ENCODE data around the gene AKR1C8. TPM values are rescaled to one million over a fixed set of nuclear protein-coding genes. Genes with fewer than 3 reads are reported as not detected.

AKR1C8 gene
- polyA plus RNA-seq, 1 donor from 2014 or later = 0.54 TPM

- no peak overlapping the region for H2AFZ ChIP-seq (ENCODE audit: low read depth, low read length)
- H3F3A ChIP-seq (ENCODE audit: insufficient read depth, low read length, poor library complexity, severe bottlenecking) = no peaks in the 10 kb centered on the region
- TF ChIP-seq MXI1 (conservative IDR thresholded peaks at IDR 0.05; ENCODE audit: poor library complexity, severe bottlenecking) = no peak
- no peak for TF ChIP-seq SMC3 (conservative IDR thresholded peaks at IDR 0.05; ENCODE audit: poor library complexity)
- no peak for TF ChIP-seq CTCF (IDR thresholded peaks at IDR 0.05; ENCODE audit: poor library complexity, severe bottlenecking)
- TF ChIP-seq REST (IDR thresholded peaks at IDR 0.05; ENCODE audit: borderline replicate concordance) = no peak
- TF ChIP-seq TAF1 (IDR thresholded peaks at IDR 0.05; ENCODE audit: low read depth) = no peak
- no peak for TF ChIP-seq EZH2 (IDR thresholded peaks at IDR 0.05; ENCODE audit: borderline replicate concordance, insufficient read depth, low read length, poor library complexity, severe bottlenecking)
- no peak for TF ChIP-seq POLR2AphosphoS5 (IDR thresholded peaks at IDR 0.05)
- TF ChIP-seq EP300 (conservative IDR thresholded peaks at IDR 0.05; ENCODE audit: poor library complexity, severe bottlenecking) = no peak
- no peak for TF ChIP-seq RAD21 (conservative IDR thresholded peaks at IDR 0.05)
- H3K4me2 ChIP-seq (ENCODE audit: low read length) = no peak overlapping the region
- H3K9me2 ChIP-seq (ENCODE audit: insufficient read depth, low read length) = no peaks in the 10 kb centered on the region
- no peaks in the 10 kb centered on the region for H3K27me3 ChIP-seq (ENCODE audit: insufficient read depth, low read depth, low read length)
- no peaks in the 10 kb centered on the region for H3K36me3 ChIP-seq (ENCODE audit: insufficient read depth, low read length)
- no peak overlapping the region for H3K27ac ChIP-seq (ENCODE audit: low read length)
- no peak overlapping the region for H3K4me3 ChIP-seq (ENCODE audit: low read length)
- H3K9me3 ChIP-seq (ENCODE audit: low read length) = no peaks in the 10 kb centered on the region
- no peak overlapping the region for H3K9ac ChIP-seq (ENCODE audit: low read length)
- no peaks in the 10 kb centered on the region for H4K20me1 ChIP-seq (ENCODE audit: insufficient read depth)
- H3K79me2 ChIP-seq (replicated peaks; ENCODE audit: insufficient read depth, low read length) = no peaks in the 10 kb centered on the region
Measured at GRCh38 chr10:5106553-5106952, 78.4 kb downstream of the AKR1C8 start.

- H3K9ac ChIP-seq (ENCODE audit: low read length) = no peak overlapping the region
- H3F3A ChIP-seq (ENCODE audit: insufficient read depth, low read length, poor library complexity, severe bottlenecking) = no peaks in the 10 kb centered on the region
- no peaks in the 10 kb centered on the region for H3K27me3 ChIP-seq (ENCODE audit: insufficient read depth, low read depth, low read length)
- H3K9me2 ChIP-seq (ENCODE audit: insufficient read depth, low read length) = no peaks in the 10 kb centered on the region
- no peaks in the 10 kb centered on the region for H4K20me1 ChIP-seq (ENCODE audit: insufficient read depth)
- no peak overlapping the region for H3K27ac ChIP-seq (ENCODE audit: low read length)
- no peak overlapping the region for H3K4me3 ChIP-seq (ENCODE audit: low read length)
- no peak overlapping the region for H3K4me2 ChIP-seq (ENCODE audit: low read length)
- no peaks in the 10 kb centered on the region for H3K79me2 ChIP-seq (replicated peaks; ENCODE audit: insufficient read depth, low read length)
- TF ChIP-seq SMC3 (conservative IDR thresholded peaks at IDR 0.05; ENCODE audit: poor library complexity) (no peak), EP300 (conservative IDR thresholded peaks at IDR 0.05; ENCODE audit: poor library complexity, severe bottlenecking) (no peak), REST (IDR thresholded peaks at IDR 0.05; ENCODE audit: borderline replicate concordance) (no peak), RAD21 (conservative IDR thresholded peaks at IDR 0.05) (no peak), EZH2 (IDR thresholded peaks at IDR 0.05; ENCODE audit: borderline replicate concordance, insufficient read depth, low read length, poor library complexity, severe bottlenecking) (no peak), POLR2AphosphoS5 (IDR thresholded peaks at IDR 0.05) (no peak), MXI1 (conservative IDR thresholded peaks at IDR 0.05; ENCODE audit: poor library complexity, severe bottlenecking) (no peak), TAF1 (IDR thresholded peaks at IDR 0.05; ENCODE audit: low read depth) (no peak), CTCF (IDR thresholded peaks at IDR 0.05; ENCODE audit: poor library complexity, severe bottlenecking) (no peak)
- H3K9me3 ChIP-seq (ENCODE audit: low read length) = no peaks in the 10 kb centered on the region
- no peaks in the 10 kb centered on the region for H3K36me3 ChIP-seq (ENCODE audit: insufficient read depth, low read length)
- H2AFZ ChIP-seq (ENCODE audit: low read depth, low read length) = no peak overlapping the region
Measured at GRCh38 chr10:5105626-5106025, 79.3 kb downstream of the AKR1C8 start.
